SK-N-SH treated with all-trans-retinoic acid at 6 μM for 48 hours (cell line): ENCODE data around the gene PIK3R3.

ENCODE experiments used
- ATAC-seq: fragments of 200-7000 bp; cut with Tn5 transposase; 3 replicates; pipeline ENCODE4 v1.9.1; 2020; ENCODE audit warnings: mild to moderate bottlenecking, moderate library complexity
- ARNTL ChIP-seq: fragments of 450-650 bp; formaldehyde crosslinking; IDR thresholded peaks from 2 replicates; pipeline ENCODE4 v1.5.0; 2020; ENCODE audit warnings: low read depth, mild to moderate bottlenecking, moderate library complexity, borderline replicate concordance
- BACH2 ChIP-seq: fragments of 250-450 bp; sonication (Bioruptor Pico); IDR thresholded peaks from 2 replicates; pipeline ENCODE4 v1.9.0; 2021; ENCODE audit warnings: mild to moderate bottlenecking, borderline replicate concordance
- CSDC2 ChIP-seq: fragments of 250-450 bp; sonication (Bioruptor Pico); IDR thresholded peaks from 2 replicates; pipeline ENCODE4 v1.5.0; 2020; ENCODE audit warnings: mild to moderate bottlenecking, moderate library complexity
- CSRNP3 ChIP-seq: fragments of 250-450 bp; sonication (Bioruptor Pico); IDR thresholded peaks from 2 replicates; pipeline ENCODE4 v1.5.1; 2021; ENCODE audit warnings: mild to moderate bottlenecking, moderate library complexity
- ESRRG ChIP-seq: fragments of 250-450 bp; sonication (Bioruptor Pico); IDR thresholded peaks from 2 replicates; pipeline ENCODE4 v1.6.1; 2021; ENCODE audit warnings: mild to moderate bottlenecking
- GLIS3 ChIP-seq: fragments of 250-450 bp; sonication (Bioruptor Pico); IDR thresholded peaks from 2 replicates; pipeline ENCODE4 v1.5.0; 2020; ENCODE audit warnings: mild to moderate bottlenecking, moderate library complexity
- PATZ1 ChIP-seq: fragments of 250-450 bp; sonication (Bioruptor Pico); IDR thresholded peaks from 2 replicates; pipeline ENCODE4 v1.8.0; 2020; ENCODE audit warnings: mild to moderate bottlenecking, moderate library complexity, borderline replicate concordance
- PPARA ChIP-seq: fragments of 250-450 bp; sonication (Bioruptor Pico); IDR thresholded peaks from 2 replicates; pipeline ENCODE4 v1.5.0; 2020; ENCODE audit warnings: mild to moderate bottlenecking, borderline replicate concordance
- RARB ChIP-seq: fragments of 250-450 bp; sonication (Bioruptor Pico); IDR thresholded peaks from 2 replicates; pipeline ENCODE4 v1.8.0; 2021; ENCODE audit warnings: mild to moderate bottlenecking, moderate library complexity
- TCF4 ChIP-seq: fragments of 250-450 bp; sonication (Bioruptor Pico); IDR thresholded peaks from 2 replicates; pipeline ENCODE4 v1.8.0; 2021; ENCODE audit warnings: mild to moderate bottlenecking, moderate library complexity, borderline replicate concordance
- TOX ChIP-seq: fragments of 250-450 bp; sonication (Bioruptor Pico); IDR thresholded peaks from 2 replicates; pipeline ENCODE4 v1.8.0; 2021; ENCODE audit warnings: mild to moderate bottlenecking, moderate library complexity, borderline replicate concordance
- ZFP3 ChIP-seq: fragments of 250-450 bp; sonication (Bioruptor Pico); IDR thresholded peaks from 2 replicates; pipeline ENCODE4 v1.5.0; 2020; ENCODE audit warnings: mild to moderate bottlenecking, moderate library complexity
- ZFP30 ChIP-seq: fragments of 450-650 bp; formaldehyde crosslinking; IDR thresholded peaks from 2 replicates; pipeline ENCODE4 v1.5.0; 2022; ENCODE audit warnings: mild to moderate bottlenecking, moderate library complexity
- ZNF565 ChIP-seq: fragments of 450-650 bp; formaldehyde crosslinking; conservative IDR thresholded peaks from 2 replicates; pipeline ENCODE4 v1.5.0; 2020; ENCODE audit warnings: low read depth, mild to moderate bottlenecking, moderate library complexity
- ZNF70 ChIP-seq: fragments of 450-650 bp; formaldehyde crosslinking; IDR thresholded peaks from 2 replicates; pipeline ENCODE4 v1.5.0; 2020; ENCODE audit warnings: mild to moderate bottlenecking, moderate library complexity
- ZNF8 ChIP-seq: fragments of 450-650 bp; formaldehyde crosslinking; IDR thresholded peaks from 2 replicates; pipeline ENCODE4 v1.5.0; 2020; ENCODE audit warnings: mild to moderate bottlenecking, moderate library complexity
- TF ChIP-seq, protein P1 (sequence below): fragments of 250-450 bp; sonication (Bioruptor Pico); IDR thresholded peaks from 2 replicates; pipeline ENCODE4 v1.8.0; 2021; ENCODE audit warnings: low read depth, mild to moderate bottlenecking, moderate library complexity, borderline replicate concordance
- TF ChIP-seq, protein P2 (sequence below): fragments of 250-450 bp; sonication (Bioruptor Pico); IDR thresholded peaks from 2 replicates; pipeline ENCODE4 v1.5.1; 2020; ENCODE audit warnings: low read depth, mild to moderate bottlenecking, moderate library complexity
- TF ChIP-seq, protein P3 (sequence below): fragments of 250-450 bp; sonication (Bioruptor Pico); IDR thresholded peaks from 2 replicates; pipeline ENCODE4 v1.5.0; 2020; ENCODE audit warnings: mild to moderate bottlenecking, moderate library complexity

Gene PIK3R3

GRCh38 chr1:46134660-46135331 is 2.4 kb upstream of the PIK3R3 start (continued):
- TF ChIP-seq, protein P1, sequence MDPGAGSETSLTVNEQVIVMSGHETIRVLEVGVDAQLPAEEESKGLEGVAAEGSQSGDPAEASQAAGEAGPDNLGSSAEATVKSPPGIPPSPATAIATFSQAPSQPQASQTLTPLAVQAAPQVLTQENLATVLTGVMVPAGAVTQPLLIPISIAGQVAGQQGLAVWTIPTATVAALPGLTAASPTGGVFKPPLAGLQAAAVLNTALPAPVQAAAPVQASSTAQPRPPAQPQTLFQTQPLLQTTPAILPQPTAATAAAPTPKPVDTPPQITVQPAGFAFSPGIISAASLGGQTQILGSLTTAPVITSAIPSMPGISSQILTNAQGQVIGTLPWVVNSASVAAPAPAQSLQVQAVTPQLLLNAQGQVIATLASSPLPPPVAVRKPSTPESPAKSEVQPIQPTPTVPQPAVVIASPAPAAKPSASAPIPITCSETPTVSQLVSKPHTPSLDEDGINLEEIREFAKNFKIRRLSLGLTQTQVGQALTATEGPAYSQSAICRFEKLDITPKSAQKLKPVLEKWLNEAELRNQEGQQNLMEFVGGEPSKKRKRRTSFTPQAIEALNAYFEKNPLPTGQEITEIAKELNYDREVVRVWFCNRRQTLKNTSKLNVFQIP (CRISPR knock-in tag): no peak
- TF ChIP-seq BACH2 (CRISPR knock-in tag) (no peak), ZFP30 (CRISPR knock-in tag) (no peak), ESRRG (CRISPR knock-in tag) (no peak), CSRNP3 (CRISPR knock-in tag) (no peak)
- TF ChIP-seq, protein P2, sequence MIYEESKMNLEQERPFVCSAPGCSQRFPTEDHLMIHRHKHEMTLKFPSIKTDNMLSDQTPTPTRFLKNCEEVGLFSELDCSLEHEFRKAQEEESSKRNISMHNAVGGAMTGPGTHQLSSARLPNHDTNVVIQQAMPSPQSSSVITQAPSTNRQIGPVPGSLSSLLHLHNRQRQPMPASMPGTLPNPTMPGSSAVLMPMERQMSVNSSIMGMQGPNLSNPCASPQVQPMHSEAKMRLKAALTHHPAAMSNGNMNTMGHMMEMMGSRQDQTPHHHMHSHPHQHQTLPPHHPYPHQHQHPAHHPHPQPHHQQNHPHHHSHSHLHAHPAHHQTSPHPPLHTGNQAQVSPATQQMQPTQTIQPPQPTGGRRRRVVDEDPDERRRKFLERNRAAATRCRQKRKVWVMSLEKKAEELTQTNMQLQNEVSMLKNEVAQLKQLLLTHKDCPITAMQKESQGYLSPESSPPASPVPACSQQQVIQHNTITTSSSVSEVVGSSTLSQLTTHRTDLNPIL (CRISPR knock-in tag): no peak

DNA sequence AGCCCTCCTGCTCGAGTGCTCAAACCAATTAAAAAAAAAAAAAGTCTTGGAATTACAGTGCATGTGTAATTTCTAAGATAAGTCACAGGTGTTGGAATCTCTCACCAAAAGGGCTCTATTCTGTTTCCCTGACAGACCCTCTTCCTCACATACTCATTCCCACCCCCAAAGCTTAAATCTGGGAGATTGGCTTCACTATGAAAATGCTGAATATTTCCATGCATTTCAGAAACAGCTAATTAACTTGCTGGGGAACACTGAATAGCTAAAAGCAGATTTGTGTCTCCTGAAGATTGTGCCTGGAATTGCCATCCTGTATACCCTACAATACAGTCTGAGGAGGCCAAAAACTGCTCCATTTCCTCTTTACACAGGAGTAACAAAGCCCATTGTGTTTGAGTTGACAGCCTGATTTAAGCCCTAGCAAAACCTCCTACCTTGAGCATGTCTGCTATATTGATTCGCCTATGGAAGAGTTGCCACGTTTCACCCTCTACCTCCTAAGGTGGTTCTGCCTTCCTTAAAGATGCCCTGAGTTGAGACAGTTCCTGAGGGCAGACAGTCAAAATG is 1.4 kb upstream of the PIK3R3 start:
- TF ChIP-seq ARNTL (CRISPR knock-in tag) (no peak), CSRNP3 (CRISPR knock-in tag) (no peak), BACH2 (CRISPR knock-in tag) (no peak), ESRRG (CRISPR knock-in tag) (no peak), GLIS3 (CRISPR knock-in tag) (no peak), RARB (CRISPR knock-in tag) (no peak), TOX (no peak), ZNF70 (CRISPR knock-in tag) (no peak), ZFP3 (CRISPR knock-in tag) (no peak), ZNF8 (CRISPR knock-in tag) (no peak), PPARA (CRISPR knock-in tag) (no peak), CSDC2 (CRISPR knock-in tag) (no peak), TCF4 (CRISPR knock-in tag) (no peak), ZNF565 (CRISPR knock-in tag) (no peak)
- TF ChIP-seq, protein P3, sequence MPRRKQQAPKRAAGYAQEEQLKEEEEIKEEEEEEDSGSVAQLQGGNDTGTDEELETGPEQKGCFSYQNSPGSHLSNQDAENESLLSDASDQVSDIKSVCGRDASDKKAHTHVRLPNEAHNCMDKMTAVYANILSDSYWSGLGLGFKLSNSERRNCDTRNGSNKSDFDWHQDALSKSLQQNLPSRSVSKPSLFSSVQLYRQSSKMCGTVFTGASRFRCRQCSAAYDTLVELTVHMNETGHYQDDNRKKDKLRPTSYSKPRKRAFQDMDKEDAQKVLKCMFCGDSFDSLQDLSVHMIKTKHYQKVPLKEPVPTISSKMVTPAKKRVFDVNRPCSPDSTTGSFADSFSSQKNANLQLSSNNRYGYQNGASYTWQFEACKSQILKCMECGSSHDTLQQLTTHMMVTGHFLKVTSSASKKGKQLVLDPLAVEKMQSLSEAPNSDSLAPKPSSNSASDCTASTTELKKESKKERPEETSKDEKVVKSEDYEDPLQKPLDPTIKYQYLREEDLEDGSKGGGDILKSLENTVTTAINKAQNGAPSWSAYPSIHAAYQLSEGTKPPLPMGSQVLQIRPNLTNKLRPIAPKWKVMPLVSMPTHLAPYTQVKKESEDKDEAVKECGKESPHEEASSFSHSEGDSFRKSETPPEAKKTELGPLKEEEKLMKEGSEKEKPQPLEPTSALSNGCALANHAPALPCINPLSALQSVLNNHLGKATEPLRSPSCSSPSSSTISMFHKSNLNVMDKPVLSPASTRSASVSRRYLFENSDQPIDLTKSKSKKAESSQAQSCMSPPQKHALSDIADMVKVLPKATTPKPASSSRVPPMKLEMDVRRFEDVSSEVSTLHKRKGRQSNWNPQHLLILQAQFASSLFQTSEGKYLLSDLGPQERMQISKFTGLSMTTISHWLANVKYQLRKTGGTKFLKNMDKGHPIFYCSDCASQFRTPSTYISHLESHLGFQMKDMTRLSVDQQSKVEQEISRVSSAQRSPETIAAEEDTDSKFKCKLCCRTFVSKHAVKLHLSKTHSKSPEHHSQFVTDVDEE (CRISPR knock-in tag): no peak
- no peak for ATAC-seq

- TF ChIP-seq TOX (no peak), PATZ1 (no peak), ESRRG (CRISPR knock-in tag) (no peak)
- TF ChIP-seq, protein P1 (CRISPR knock-in tag): no peak
- TF ChIP-seq, all 23 proteins: peak for 0
- ATAC-seq: peak; percentile 70
These were observed 791 bp upstream of the PIK3R3 start for GRCh38 chr1:46133181-46133658.
